Esophagus squamous epithelium (tissue), 4 donors: Measurements from ENCODE around the gene MYO18B.

Source experiments
- CTCF ChIP-seq, 6 experiments: fragments of 450-650 bp in 4 of 6; fragments of 200-600 bp in 2 of 6; sonication (generic) in 2 of 6; IDR thresholded peaks; one replicate each; pipeline ENCODE4 v1.5.1; 2016 to 2019; ENCODE audit warnings: antibody characterized with exemption in 6 of 6, mild to moderate bottlenecking in 4 of 6, moderate library complexity in 4 of 6
- POLR2A ChIP-seq, 4 donors: fragments of 450-650 bp; IDR thresholded peaks; one replicate each; pipeline ENCODE4 v1.6.1; 2017; ENCODE audit warnings: antibody characterized with exemption in 4 of 4, mild to moderate bottlenecking in 4 of 4, moderate library complexity in 3 of 4

GRCh38 chr22:25722626-25723025 is 19.4 kb upstream of the MYO18B start:
- TF ChIP-seq CTCF (IDR thresholded peaks at IDR 0.05) (no peak), POLR2A (IDR thresholded peaks at IDR 0.05) (no peak)
